KOPT-K1 (cell line): ENCODE measurements around the gene SCYL2.
"Not testable (repeated sequence)": the region's sequence is repeated elsewhere in the genome, so short reads cannot be mapped to it uniquely, and the experiment has no call there.

Source experiments
- H3K27ac ChIP-seq: fragments of 200-600 bp; sonication (generic); 2 replicates; pipeline ENCODE4 v1.5.1; 2016; ENCODE audit warnings: antibody characterized with exemption, mild to moderate bottlenecking, low read depth, low read length; ENCODE audit not compliant: poor library complexity, severe bottlenecking
- H3K36me3 ChIP-seq: fragments of 200-600 bp; sonication (generic); 2 replicates; pipeline ENCODE4 v1.5.1; 2017; ENCODE audit warnings: antibody characterized with exemption, mild to moderate bottlenecking, low read length, moderate library complexity; ENCODE audit not compliant: insufficient read depth
- H3K9me3 ChIP-seq: fragments of 200-600 bp; sonication (generic); 2 replicates; pipeline ENCODE4 v1.5.1; 2017; ENCODE audit warnings: antibody characterized with exemption, low read length, mild to moderate bottlenecking; ENCODE audit not compliant: insufficient read depth, poor library complexity, severe bottlenecking

The SCYL2 gene

GRCh38 chr12:100266835-100267602, at the start of gene SCYL2, which contains the start of gene DEPDC4:
Gene SCYL2, plus strand, starts transcription at chr12:100267177. Its CDS starts 15,794 bp downstream, at chr12:100282971.
Gene DEPDC4, minus strand, starts transcription at chr12:100267079. Its CDS starts 3 bp downstream, at chr12:100267076.
- H3K36me3 ChIP-seq = no peaks in the 10 kb centered on the region; the same call in 1 of the 2 replicates
- no peaks in the 10 kb centered on the region for H3K9me3 ChIP-seq
- H3K27ac ChIP-seq = peak within 1 kb of the TSS; percentile 86

- H3K27ac ChIP-seq = no peak overlapping the region
- H3K36me3 ChIP-seq = peaks cover 90% of the 10 kb centered on the region
- no peaks in the 10 kb centered on the region for H3K9me3 ChIP-seq
These were observed 47.5 kb upstream of the SCYL2 start for GRCh38 chr12:100219328-100220109.

- Histone ChIP-seq H3K27ac (no peak overlapping the region), H3K9me3 (no peaks in the 10 kb centered on the region), H3K36me3 (peaks cover 85% of the 10 kb centered on the region)
These were observed 45.5 kb upstream of the SCYL2 start for GRCh38 chr12:100221523-100221922.

GRCh38 chr12:100222173-100222572, 44.8 kb upstream of the SCYL2 start:
- not testable (repeated sequence) for H3K9me3 ChIP-seq, H3K27ac ChIP-seq
- peaks cover 84% of the 10 kb centered on the region for H3K36me3 ChIP-seq

- Histone ChIP-seq H3K9me3 (no peaks in the 10 kb centered on the region), H3K36me3 (peaks cover 52% of the 10 kb centered on the region), H3K27ac (no peak overlapping the region)
These were observed 41.5 kb upstream of the SCYL2 start for GRCh38 chr12:100225491-100225890.

- Histone ChIP-seq H3K27ac (no peak overlapping the region), H3K9me3 (no peaks in the 10 kb centered on the region), H3K36me3 (peaks cover 20% of the 10 kb centered on the region)
These were observed 37.8 kb upstream of the SCYL2 start for GRCh38 chr12:100229036-100229635.

- Histone ChIP-seq H3K27ac (no peak overlapping the region), H3K36me3 (peaks cover 13% of the 10 kb centered on the region), H3K9me3 (no peaks in the 10 kb centered on the region)
These were observed 37.1 kb upstream of the SCYL2 start for GRCh38 chr12:100229876-100230275.

- H3K27ac ChIP-seq, H3K9me3 ChIP-seq: not testable (repeated sequence)
These were observed 35.1 kb upstream of the SCYL2 start for GRCh38 chr12:100231873-100232272.

GRCh38 chr12:100234166-100234565, 32.8 kb upstream of the SCYL2 start:
- no peak overlapping the region for H3K27ac ChIP-seq
- H3K9me3 ChIP-seq = no peaks in the 10 kb centered on the region
- H3K36me3 ChIP-seq = no peaks in the 10 kb centered on the region

More at GRCh38 chr12:100231873-100232272, 35.1 kb upstream of the SCYL2 start:
- H3K36me3 ChIP-seq = not testable (repeated sequence)

- no peaks in the 10 kb centered on the region for H3K36me3 ChIP-seq
- no peak overlapping the region for H3K27ac ChIP-seq
- no peaks in the 10 kb centered on the region for H3K9me3 ChIP-seq
These were observed 32.2 kb upstream of the SCYL2 start for GRCh38 chr12:100234591-100235304.

- H3K27ac ChIP-seq = no peak overlapping the region
- H3K36me3 ChIP-seq = no peaks in the 10 kb centered on the region
- no peaks in the 10 kb centered on the region for H3K9me3 ChIP-seq
These were observed 28.2 kb upstream of the SCYL2 start for GRCh38 chr12:100238801-100239200.

GRCh38 chr12:100239589-100239988, 27.4 kb upstream of the SCYL2 start:
- Histone ChIP-seq H3K36me3 (no peaks in the 10 kb centered on the region), H3K27ac (no peak overlapping the region), H3K9me3 (no peaks in the 10 kb centered on the region)

- Histone ChIP-seq H3K36me3 (no peaks in the 10 kb centered on the region), H3K27ac (no peak overlapping the region), H3K9me3 (no peaks in the 10 kb centered on the region)
These were observed 23.8 kb upstream of the SCYL2 start for GRCh38 chr12:100243137-100243536.

- Histone ChIP-seq H3K36me3 (no peaks in the 10 kb centered on the region), H3K27ac (no peak overlapping the region), H3K9me3 (no peaks in the 10 kb centered on the region)
These were observed 19.2 kb upstream of the SCYL2 start for GRCh38 chr12:100247765-100248164.

GRCh38 chr12:100248886-100249285, 18.1 kb upstream of the SCYL2 start:
- H3K36me3 ChIP-seq = no peaks in the 10 kb centered on the region
- no peak overlapping the region for H3K27ac ChIP-seq

More at GRCh38 chr12:100248886-100249285, 18.1 kb upstream of the SCYL2 start:
- no peaks in the 10 kb centered on the region for H3K9me3 ChIP-seq
